ENCODE data around the gene OR7G1. TPM values are rescaled to one million over a fixed set of nuclear protein-coding genes. Genes with fewer than 3 reads are reported as not detected.

The OR7G1 gene, protein sequence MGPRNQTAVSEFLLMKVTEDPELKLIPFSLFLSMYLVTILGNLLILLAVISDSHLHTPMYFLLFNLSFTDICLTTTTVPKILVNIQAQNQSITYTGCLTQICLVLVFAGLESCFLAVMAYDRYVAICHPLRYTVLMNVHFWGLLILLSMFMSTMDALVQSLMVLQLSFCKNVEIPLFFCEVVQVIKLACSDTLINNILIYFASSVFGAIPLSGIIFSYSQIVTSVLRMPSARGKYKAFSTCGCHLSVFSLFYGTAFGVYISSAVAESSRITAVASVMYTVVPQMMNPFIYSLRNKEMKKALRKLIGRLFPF
- total RNA-seq: not detected in 2 replicates

GRCh38 chr19:9115307-9115813 lies at the start of gene OR7G1:
Gene OR7G1 (minus strand): TSS chr19:9115763. CDS start chr19:9115763, 0 bp downstream.

DNA sequence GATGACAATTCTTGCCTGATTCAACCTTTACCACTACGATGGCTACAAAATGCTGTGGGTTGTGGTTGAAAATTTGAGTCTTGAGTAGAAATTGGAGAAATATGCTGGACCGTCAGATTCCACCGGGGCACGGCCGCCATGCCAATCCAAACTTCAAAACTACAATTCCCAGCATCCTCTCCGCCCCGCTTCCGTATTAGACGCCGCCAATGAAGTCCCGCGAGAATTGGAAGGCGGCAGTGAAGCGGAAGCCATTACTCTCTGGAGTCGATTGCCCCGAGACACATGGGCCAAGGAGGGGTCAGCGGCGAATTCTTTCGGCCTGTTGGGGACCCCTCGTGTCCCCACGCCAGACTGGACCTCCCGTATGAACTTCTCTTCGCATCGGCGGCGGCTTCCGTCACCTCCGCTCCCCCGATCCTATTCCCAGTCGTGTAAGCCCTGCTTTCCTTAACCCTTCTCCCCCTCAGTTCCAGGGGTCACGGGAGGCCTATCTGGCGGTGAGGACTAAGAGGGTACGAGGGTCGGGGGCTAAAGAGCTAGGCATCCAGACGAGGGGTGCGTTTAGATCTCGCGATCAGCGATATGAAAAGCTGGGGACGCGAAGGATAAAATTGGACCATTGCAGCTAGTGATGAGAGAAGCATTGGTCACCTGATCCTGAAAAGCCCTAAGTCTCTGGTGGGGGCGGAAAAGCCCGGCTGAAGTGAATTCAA lies 24.8 kb upstream of the OR7G1 start, which contains the start of gene ZNF317:
TSS of gene ZNF317 (plus strand) at position 239 of the 716 bp plus-strand sequence. CDS start 15,620 bp downstream, outside the sequence.

DNA sequence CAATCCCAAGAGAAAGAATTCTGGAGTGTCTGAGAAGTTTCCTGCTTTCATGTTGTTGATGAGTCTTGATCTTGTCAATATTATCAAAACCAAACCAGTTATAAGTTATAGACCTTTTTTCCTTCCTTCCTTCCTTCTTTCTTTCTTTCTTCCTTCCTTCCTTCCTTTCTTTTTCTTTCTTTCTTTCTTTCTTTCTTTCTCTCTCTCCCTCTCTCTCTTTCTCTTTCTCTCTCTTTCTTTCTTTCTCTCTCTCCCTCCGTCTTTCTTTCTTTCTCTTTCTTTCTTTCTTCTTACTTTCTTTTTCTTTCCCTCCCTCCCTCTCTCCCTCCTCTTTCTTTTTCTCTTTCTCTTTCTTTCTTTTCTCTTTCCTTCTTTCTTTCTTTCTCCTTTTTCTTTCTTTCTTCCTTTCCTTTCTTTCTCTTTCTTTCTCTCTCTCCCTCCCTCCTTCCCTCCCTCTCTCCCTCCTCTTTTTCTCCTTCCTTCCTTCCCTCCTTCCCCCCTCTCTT lies 11.4 kb upstream of the OR7G1 start, which contains the start of gene OR7G3:
TSS of gene OR7G3 (minus strand) at position 51 of the 506 bp plus-strand sequence. CDS start at position 51, 0 bp downstream.

DNA sequence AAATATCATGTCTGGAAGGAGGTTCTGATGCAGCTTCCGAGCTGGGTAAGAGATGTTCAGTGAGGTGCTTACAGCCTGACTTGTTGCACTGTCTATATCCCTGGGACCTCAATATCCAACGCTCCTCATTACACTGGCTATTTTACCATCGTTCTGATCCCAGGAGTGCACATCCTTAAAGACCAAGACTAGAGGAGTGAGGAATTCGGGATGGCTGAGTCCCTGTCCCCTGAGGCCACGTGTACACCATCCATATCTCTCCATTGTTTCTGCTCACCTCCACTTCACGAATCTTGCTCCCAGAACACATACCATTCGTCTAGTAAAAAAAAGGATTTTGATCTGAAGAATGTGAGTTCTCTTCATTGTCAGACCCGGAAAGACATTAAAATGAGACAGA lies 8.2 kb downstream of the OR7G1 start, which contains the start of gene OR7G2:
TSS of gene OR7G2 (minus strand) at position 101 of the 400 bp plus-strand sequence. CDS start 4,232 bp downstream, outside the sequence.

GRCh38 chr19:9086761-9087160 lies 28.8 kb downstream of the OR7G1 start, which contains the start of gene OR1M1:
Gene OR1M1 (plus strand): TSS chr19:9087061. CDS start chr19:9093245, 6,184 bp downstream.

Other genes with a start within 250 kb of the OR7G1 start
- gene MUC16, start 105.4 kb downstream of the OR7G1 start, total RNA-seq: not detected in 2 replicates
- gene OR1M1, start 28.7 kb downstream of the OR7G1 start, total RNA-seq: not detected in 2 replicates
- not detected in 2 replicates for gene OR7G2, start 8.3 kb downstream of the OR7G1 start, total RNA-seq
- not detected in 2 replicates for gene OR7G3, start 11.2 kb upstream of the OR7G1 start, total RNA-seq
- 13.1 and 17.1 TPM in 2 replicates for gene ZNF317, start 24.6 kb upstream of the OR7G1 start, total RNA-seq
- gene OR7D2, start 63.2 kb upstream of the OR7G1 start, total RNA-seq: under 0.01 TPM in 1 of 2 replicates, not detected in the other
- gene OR7D4, start 103.8 kb upstream of the OR7G1 start, total RNA-seq: not detected in 2 replicates
- not detected in 2 replicates for gene OR7E24, start 135.2 kb upstream of the OR7G1 start, total RNA-seq
- 15.4 and 19.0 TPM in 2 replicates for gene ZNF699, start 194.1 kb upstream of the OR7G1 start, total RNA-seq
- gene ZNF559, start 208.4 kb upstream of the OR7G1 start, total RNA-seq: 9.2 and 13.7 TPM in 2 replicates
- 0.97 and 2.1 TPM in 2 replicates for gene ZNF177, start 247.2 kb upstream of the OR7G1 start, total RNA-seq

Measured in smooth muscle cell of the umbilical artery (primary cell).